ENCODE measurements around the gene CRNKL1.

DNA sequence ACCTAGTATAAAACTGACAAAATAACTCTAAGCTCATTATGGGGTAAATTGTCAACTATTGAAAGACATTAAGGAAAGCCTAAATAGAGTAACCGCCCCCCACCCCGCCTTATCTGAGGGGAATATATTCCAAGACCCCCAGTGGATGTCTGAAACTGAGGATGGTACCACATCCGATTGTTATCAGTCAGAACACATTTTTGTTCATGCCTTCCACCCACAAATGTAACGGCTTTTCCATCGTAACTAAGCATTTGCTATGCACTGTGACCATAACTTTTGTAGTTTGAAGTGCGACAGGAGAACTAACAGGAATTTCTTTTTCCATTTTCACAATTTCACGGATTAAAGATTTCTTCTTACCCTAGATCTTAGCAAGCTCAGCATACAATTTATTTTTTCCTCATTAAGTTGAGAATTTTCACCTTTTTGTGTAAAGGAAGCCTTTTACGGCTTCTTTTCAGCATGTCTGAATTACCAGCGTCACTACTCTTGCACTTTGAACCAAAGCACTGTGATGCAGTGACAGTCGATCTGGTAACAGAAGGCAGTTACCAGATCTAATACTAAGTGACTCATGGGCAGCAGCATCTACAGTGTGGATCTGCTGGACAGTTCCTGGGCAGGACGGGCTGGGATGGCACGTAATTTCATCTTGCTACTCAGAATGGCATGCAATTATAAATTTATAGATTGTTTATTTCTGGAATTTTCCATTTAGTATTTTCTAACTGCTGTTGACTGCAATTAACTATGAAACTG is 11.9 kb upstream of the CRNKL1 start:
- TF ChIP-seq, protein P1, sequence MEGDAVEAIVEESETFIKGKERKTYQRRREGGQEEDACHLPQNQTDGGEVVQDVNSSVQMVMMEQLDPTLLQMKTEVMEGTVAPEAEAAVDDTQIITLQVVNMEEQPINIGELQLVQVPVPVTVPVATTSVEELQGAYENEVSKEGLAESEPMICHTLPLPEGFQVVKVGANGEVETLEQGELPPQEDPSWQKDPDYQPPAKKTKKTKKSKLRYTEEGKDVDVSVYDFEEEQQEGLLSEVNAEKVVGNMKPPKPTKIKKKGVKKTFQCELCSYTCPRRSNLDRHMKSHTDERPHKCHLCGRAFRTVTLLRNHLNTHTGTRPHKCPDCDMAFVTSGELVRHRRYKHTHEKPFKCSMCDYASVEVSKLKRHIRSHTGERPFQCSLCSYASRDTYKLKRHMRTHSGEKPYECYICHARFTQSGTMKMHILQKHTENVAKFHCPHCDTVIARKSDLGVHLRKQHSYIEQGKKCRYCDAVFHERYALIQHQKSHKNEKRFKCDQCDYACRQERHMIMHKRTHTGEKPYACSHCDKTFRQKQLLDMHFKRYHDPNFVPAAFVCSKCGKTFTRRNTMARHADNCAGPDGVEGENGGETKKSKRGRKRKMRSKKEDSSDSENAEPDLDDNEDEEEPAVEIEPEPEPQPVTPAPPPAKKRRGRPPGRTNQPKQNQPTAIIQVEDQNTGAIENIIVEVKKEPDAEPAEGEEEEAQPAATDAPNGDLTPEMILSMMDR (conservative IDR thresholded peaks at IDR 0.05 in 1 of 2, IDR thresholded peaks at IDR 0.05 in 1 of 2; ENCODE audit: extremely low read depth in 1 of 2, insufficient read depth in 1 of 2, low read depth in 1 of 2, low read length in 2 of 2), result no peak
- no peak for TF ChIP-seq EZH2 (IDR thresholded peaks at IDR 0.05; ENCODE audit: borderline replicate concordance, low read length)
